OCI-LY3 (cell line): ENCODE measurements around the gene TTC4.

Experiments used
- H2AFZ ChIP-seq: fragments of 200-600, 300-600 bp; shearing (Covaris generic); 2 replicates; pipeline ENCODE4 v1.6.0; 2014; ENCODE audit warnings: antibody characterized with exemption, low read depth, low read length
- H3K27ac ChIP-seq: fragments of 200-600, 300-600 bp; sonication (generic); 2 replicates; pipeline ENCODE4 v1.5.1; 2014; ENCODE audit warnings: mild to moderate bottlenecking, low read length, moderate library complexity, mixed read lengths
- H3K27me3 ChIP-seq: fragments of 200-600, 300-600 bp; sonication (generic); 2 replicates; pipeline ENCODE4 v1.6.1; 2014; ENCODE audit warnings: low read depth, low read length, mixed read lengths
- H3K36me3 ChIP-seq: fragments of 200-600, 300-600 bp; sonication (generic); replicated peaks from 2 replicates; pipeline ENCODE3; 2014; ENCODE audit warnings: low read depth, low read length, mixed read lengths
- H3K4me1 ChIP-seq: fragments of 300-600, 200-600 bp; sonication (generic); 2 replicates; pipeline ENCODE4 v1.6.1; 2014; ENCODE audit warnings: low read length, mixed read lengths
- H3K4me2 ChIP-seq: fragments of 200-600, 300-600 bp; sonication (generic); 2 replicates; pipeline ENCODE4 v1.6.1; 2014; ENCODE audit warnings: low read length, mixed read lengths
- H3K4me3 ChIP-seq: fragments of 300-600, 200-600 bp; sonication (generic); 2 replicates; pipeline ENCODE4 v1.5.1; 2014; ENCODE audit warnings: antibody characterized with exemption, mild to moderate bottlenecking, low read length, moderate library complexity
- H3K79me2 ChIP-seq: fragments of 300-600, 200-600 bp; shearing (Covaris generic); 2 replicates; pipeline ENCODE4 v1.6.1; 2014; ENCODE audit warnings: mild to moderate bottlenecking, low read length, mixed read lengths
- H3K9ac ChIP-seq: fragments of 300-600, 200-600 bp; shearing (Covaris generic); 2 replicates; pipeline ENCODE4 v1.6.0; 2014; ENCODE audit warnings: mild to moderate bottlenecking, low read length, moderate library complexity
- H3K9me3 ChIP-seq: fragments of 200-600, 300-600 bp; shearing (Covaris generic); 2 replicates; pipeline ENCODE4 v1.6.1; 2014; ENCODE audit warnings: low read length, mixed read lengths; ENCODE audit not compliant: insufficient read depth
- H4K20me1 ChIP-seq: fragments of 200-600, 300-600 bp; sonication (generic); 2 replicates; pipeline ENCODE4 v1.6.1; 2016; ENCODE audit warnings: low read length, mixed read lengths; ENCODE audit not compliant: insufficient read depth
- CTCF ChIP-seq: fragments of 200-600, 300-600 bp; sonication (generic); IDR thresholded peaks from 2 replicates; pipeline ENCODE4 v1.5.1; 2014; ENCODE audit warnings: antibody characterized with exemption, low read length, low read depth
- EZH2phosphoT487 ChIP-seq: fragments of 200-600 bp; shearing (Covaris generic); IDR thresholded peaks from 2 replicates; pipeline ENCODE4 v1.6.1; 2018; ENCODE audit warnings: antibody characterized with exemption, mixed run types, low read depth

Gene TTC4

GRCh38 chr1:54738244-54738643 is 22.6 kb downstream of the TTC4 start:
- H3K79me2 ChIP-seq: no peaks in the 10 kb centered on the region
- H2AFZ ChIP-seq: no peak overlapping the region
- no peak overlapping the region for H3K27ac ChIP-seq
- H3K36me3 ChIP-seq: peaks cover 10% of the 10 kb centered on the region
- H3K27me3 ChIP-seq: no peaks in the 10 kb centered on the region
- H3K9ac ChIP-seq: no peak overlapping the region
- no peaks in the 10 kb centered on the region for H4K20me1 ChIP-seq
- TF ChIP-seq CTCF: no peak
- TF ChIP-seq EZH2phosphoT487: no peak
- no peak overlapping the region for H3K4me3 ChIP-seq
- H3K4me1 ChIP-seq: no peaks in the 10 kb centered on the region
- no peaks in the 10 kb centered on the region for H3K9me3 ChIP-seq
- H3K4me2 ChIP-seq: no peak overlapping the region

- Histone ChIP-seq H3K27me3 (no peaks in the 10 kb centered on the region), H3K36me3 (peaks cover 10% of the 10 kb centered on the region), H3K4me1 (no peaks in the 10 kb centered on the region)
Observed at GRCh38 chr1:54741531-54741930, 25.9 kb downstream of the TTC4 start.

GRCh38 chr1:54742282-54742681 is 26.6 kb downstream of the TTC4 start:
- Histone ChIP-seq H3K27me3 (no peaks in the 10 kb centered on the region), H3K4me3 (no peak overlapping the region), H3K79me2 (no peaks in the 10 kb centered on the region), H2AFZ (no peak overlapping the region), H3K9me3 (no peaks in the 10 kb centered on the region), H3K27ac (no peak overlapping the region), H3K4me2 (no peak overlapping the region), H3K9ac (no peak overlapping the region), H3K4me1 (no peaks in the 10 kb centered on the region), H3K36me3 (peaks cover 6% of the 10 kb centered on the region), H4K20me1 (no peaks in the 10 kb centered on the region)
- TF ChIP-seq EZH2phosphoT487 (no peak), CTCF (no peak)

More at GRCh38 chr1:54741531-54741930, 25.9 kb downstream of the TTC4 start:
- Histone ChIP-seq H3K4me3 (no peak overlapping the region), H3K4me2 (no peak overlapping the region), H3K27ac (no peak overlapping the region), H2AFZ (no peak overlapping the region), H4K20me1 (no peaks in the 10 kb centered on the region), H3K79me2 (no peaks in the 10 kb centered on the region), H3K9me3 (no peaks in the 10 kb centered on the region), H3K9ac (no peak overlapping the region)
- no peak for TF ChIP-seq EZH2phosphoT487
- no peak for TF ChIP-seq CTCF

GRCh38 chr1:54743416-54744226 is 28.0 kb downstream of the TTC4 start:
- Histone ChIP-seq H3K9me3 (no peaks in the 10 kb centered on the region), H3K27ac (no peak overlapping the region), H3K27me3 (no peaks in the 10 kb centered on the region), H3K9ac (no peak overlapping the region), H4K20me1 (no peaks in the 10 kb centered on the region), H3K4me3 (no peak overlapping the region), H3K79me2 (no peaks in the 10 kb centered on the region), H3K36me3 (peaks cover 6% of the 10 kb centered on the region), H3K4me1 (no peaks in the 10 kb centered on the region), H2AFZ (no peak overlapping the region), H3K4me2 (no peak overlapping the region)
- TF ChIP-seq EZH2phosphoT487: no peak
- TF ChIP-seq CTCF: no peak
